HepG2 (cell line): Measurements from ENCODE around the gene GRM2. TPM values are rescaled to one million over a fixed set of nuclear protein-coding genes. Genes with fewer than 3 reads are reported as not detected.

Experiments used
- ARNT ChIP-seq: fragments of 450-650 bp; IDR thresholded peaks from 2 replicates; pipeline ENCODE4 v1.6.1; 2017
- ATAD3A ChIP-seq: sonication (generic); formaldehyde crosslinking; IDR thresholded peaks from 2 replicates; pipeline ENCODE4 v1.4.0; 2020; ENCODE audit warnings: missing genetic modification reagents
- FOXM1 ChIP-seq: sonication (generic); formaldehyde crosslinking; IDR thresholded peaks from 2 replicates; pipeline ENCODE4 v1.5.0; 2020; ENCODE audit warnings: missing genetic modification reagents
- HDAC2 ChIP-seq: sonication (generic); formaldehyde crosslinking; IDR thresholded peaks from 2 replicates; pipeline ENCODE4 v1.4.0; 2020; ENCODE audit warnings: missing genetic modification reagents
- HOXA5 ChIP-seq: sonication (generic); formaldehyde crosslinking; IDR thresholded peaks from 2 replicates; pipeline ENCODE4 v1.4.0; 2020; ENCODE audit warnings: missing genetic modification reagents
- MAFF ChIP-seq: IDR thresholded peaks from 2 replicates; pipeline ENCODE4 v1.6.1; 2011; ENCODE audit warnings: low read depth, low read length, improper control_type of control experiment
- MAZ ChIP-seq, 2 experiments: sonication (generic) in 1 of 2; formaldehyde crosslinking in 1 of 2; IDR thresholded peaks; 2 replicates each; pipeline versions ENCODE4 v1.5.0 to v1.6.1; 2012 to 2020; ENCODE audit warnings: low read depth in 2 of 2, mild to moderate bottlenecking in 2 of 2, borderline replicate concordance in 1 of 2, improper control_type of control experiment in 1 of 2, low read length in 1 of 2, missing genetic modification reagents in 1 of 2, moderate library complexity in 1 of 2
- MEF2D ChIP-seq: sonication (generic); formaldehyde crosslinking; IDR thresholded peaks from 2 replicates; pipeline ENCODE4 v1.5.1; 2020; ENCODE audit warnings: mild to moderate bottlenecking, missing genetic modification reagents
- NR2F6 ChIP-seq, 2 experiments: IDR thresholded peaks; 2 replicates each; pipeline ENCODE4 v1.6.1; 2016; ENCODE audit warnings: antibody characterized with exemption in 1 of 2, mild to moderate bottlenecking in 1 of 2
- PATZ1 ChIP-seq: sonication (generic); formaldehyde crosslinking; IDR thresholded peaks from 2 replicates; pipeline ENCODE4 v1.4.0; 2020; ENCODE audit warnings: missing genetic modification reagents
- PHF5A ChIP-seq: IDR thresholded peaks from one replicate; pipeline ENCODE4 v1.6.1; 2018; ENCODE audit warnings: low read depth, missing genetic modification reagents; ENCODE audit not compliant: unreplicated experiment
- RARA ChIP-seq: IDR thresholded peaks from 2 replicates; pipeline ENCODE4 v1.6.1; 2016; ENCODE audit warnings: missing genetic modification reagents, missing compliant biosample characterization
- REL ChIP-seq: sonication (generic); formaldehyde crosslinking; conservative IDR thresholded peaks from 2 replicates; pipeline ENCODE4 v1.8.0; 2022; ENCODE audit warnings: mild to moderate bottlenecking, missing genetic modification reagents, moderate library complexity
- U2AF1 ChIP-seq: fragments of 200-400 bp; formaldehyde crosslinking; optimal IDR thresholded peaks from 2 replicates; pipeline ENCODE3; 2017; ENCODE audit warnings: mild to moderate bottlenecking, low read depth, low read length
- ZMAT3 ChIP-seq: sonication (generic); formaldehyde crosslinking; conservative IDR thresholded peaks from 2 replicates; pipeline ENCODE4 v1.7.0; 2021; ENCODE audit warnings: missing genetic modification reagents
- ZNF143 ChIP-seq: sonication (generic); formaldehyde crosslinking; IDR thresholded peaks from 2 replicates; pipeline ENCODE4 v1.4.0; 2020; ENCODE audit warnings: missing genetic modification reagents
- ZNF335 ChIP-seq: sonication (generic); formaldehyde crosslinking; IDR thresholded peaks from 2 replicates; pipeline ENCODE4 v1.4.0; 2020; ENCODE audit warnings: missing genetic modification reagents
- ZNF510 ChIP-seq: sonication (generic); formaldehyde crosslinking; IDR thresholded peaks from 2 replicates; pipeline ENCODE4 v1.4.0; 2020; ENCODE audit warnings: low read depth, mild to moderate bottlenecking, missing genetic modification reagents
- ZNF619 ChIP-seq: sonication (generic); formaldehyde crosslinking; IDR thresholded peaks from 2 replicates; pipeline ENCODE4 v1.4.0; 2020; ENCODE audit warnings: mild to moderate bottlenecking, missing genetic modification reagents
- ZNF768 ChIP-seq: sonication (generic); formaldehyde crosslinking; IDR thresholded peaks from 2 replicates; pipeline ENCODE4 v1.4.0; 2020; ENCODE audit warnings: missing genetic modification reagents
- ZNF891 ChIP-seq: sonication (generic); formaldehyde crosslinking; IDR thresholded peaks from 2 replicates; pipeline ENCODE4 v1.5.0; 2020; ENCODE audit warnings: mild to moderate bottlenecking, missing genetic modification reagents
- ZSCAN25 ChIP-seq: sonication (generic); formaldehyde crosslinking; IDR thresholded peaks from 2 replicates; pipeline ENCODE4 v1.8.0; 2022; ENCODE audit warnings: mild to moderate bottlenecking, missing genetic modification reagents
- polyA plus RNA-seq, 8 experiments: library from polyadenylated mRNA; depleted of rRNA in 3 of 8; stranded (reverse) in 7 of 8; unstranded in 1 of 8; fragments of >200 nt; fragmentation: Illumina TruSeq in 4 of 8; extraction: Trizol in 4 of 8; gene quantifications; 2 replicates each; pipeline versions ENCODE4 v1.2.1 to v1.2.3, GENCODE V29; 2011 to 2016; ENCODE audit warnings: low read depth in 4 of 8, missing spikeins in 1 of 8, mixed read lengths in 1 of 8; ENCODE audit not compliant: insufficient read depth in 1 of 8
- total RNA-seq, 5 experiments: library from RNA; depleted of rRNA; stranded (reverse); fragments of >200 nt; fragmentation: Illumina TruSeq; extraction: Trizol; gene quantifications; 2 replicates each; pipeline ENCODE4 v1.2.3, GENCODE V29; 2016; ENCODE audit warnings: low read depth in 1 of 5
- TF ChIP-seq, protein P1 (sequence below): IDR thresholded peaks from 2 replicates; pipeline ENCODE4 v1.6.1; 2016; ENCODE audit warnings: mild to moderate bottlenecking, missing biosample characterization, missing genetic modification reagents
- TF ChIP-seq, protein P2 (sequence below): sonication (generic); formaldehyde crosslinking; conservative IDR thresholded peaks from 2 replicates; pipeline ENCODE4 v1.8.0; 2022; ENCODE audit warnings: low read depth, missing genetic modification reagents
- TF ChIP-seq, protein P3 (sequence below): sonication (generic); formaldehyde crosslinking; IDR thresholded peaks from 2 replicates; pipeline ENCODE4 v1.4.0; 2020; ENCODE audit warnings: missing genetic modification reagents

GRM2 gene
- total and polyA plus RNA-seq, 2 of the 13 experiments (the other 11 are each of a cell fraction or from before 2014, with no cell fraction given) = 0.04 to 0.07 TPM

GRCh38 chr3:51671734-51672475 is 35.0 kb upstream of the GRM2 start (continued):
- TF ChIP-seq FOXM1 (CRISPR knock-in tag) (no peak), NR2F6 (IDR thresholded peaks at IDR 0.05) (no peak), NR2F6 (CRISPR knock-in tag; IDR thresholded peaks at IDR 0.05) (no peak), ZNF143 (CRISPR knock-in tag) (no peak), ZNF510 (CRISPR knock-in tag) (no peak), ZSCAN25 (CRISPR knock-in tag) (peak; percentile 58; the same call in 1 of the 2 replicates), ZMAT3 (peak; percentile 72), MAFF (no peak), MAZ (IDR thresholded peaks at IDR 0.05; ENCODE audit: borderline replicate concordance, low read depth, low read length) (no peak), MAZ (CRISPR knock-in tag; IDR thresholded peaks at IDR 0.05; ENCODE audit: low read depth) (0 out of 2 replicates have a peak, but pooled peaks have one; percentile 14), ZNF891 (peak; percentile 95; the same call in 1 of the 2 replicates), RARA (no peak), ZNF619 (CRISPR knock-in tag) (no peak), HOXA5 (CRISPR knock-in tag) (peak; percentile 11; the same call in 1 of the 2 replicates), PATZ1 (CRISPR knock-in tag) (peak; percentile 87), HDAC2 (CRISPR knock-in tag) (no peak; the same call in 1 of the 2 replicates), MEF2D (CRISPR knock-in tag) (no peak), PHF5A (CRISPR knock-in tag) (no peak), ZNF335 (no peak), U2AF1 (no peak), ZNF768 (0 out of 2 replicates have a peak, but pooled peaks have one; percentile 43), REL (CRISPR knock-in tag) (no peak), ATAD3A (CRISPR knock-in tag) (no peak), ARNT (no peak)
- TF ChIP-seq, protein P1, sequence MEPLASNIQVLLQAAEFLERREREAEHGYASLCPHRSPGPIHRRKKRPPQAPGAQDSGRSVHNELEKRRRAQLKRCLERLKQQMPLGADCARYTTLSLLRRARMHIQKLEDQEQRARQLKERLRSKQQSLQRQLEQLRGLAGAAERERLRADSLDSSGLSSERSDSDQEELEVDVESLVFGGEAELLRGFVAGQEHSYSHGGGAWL = peak; percentile 74; the same call in 1 of the 2 replicates
- TF ChIP-seq, protein P2, sequence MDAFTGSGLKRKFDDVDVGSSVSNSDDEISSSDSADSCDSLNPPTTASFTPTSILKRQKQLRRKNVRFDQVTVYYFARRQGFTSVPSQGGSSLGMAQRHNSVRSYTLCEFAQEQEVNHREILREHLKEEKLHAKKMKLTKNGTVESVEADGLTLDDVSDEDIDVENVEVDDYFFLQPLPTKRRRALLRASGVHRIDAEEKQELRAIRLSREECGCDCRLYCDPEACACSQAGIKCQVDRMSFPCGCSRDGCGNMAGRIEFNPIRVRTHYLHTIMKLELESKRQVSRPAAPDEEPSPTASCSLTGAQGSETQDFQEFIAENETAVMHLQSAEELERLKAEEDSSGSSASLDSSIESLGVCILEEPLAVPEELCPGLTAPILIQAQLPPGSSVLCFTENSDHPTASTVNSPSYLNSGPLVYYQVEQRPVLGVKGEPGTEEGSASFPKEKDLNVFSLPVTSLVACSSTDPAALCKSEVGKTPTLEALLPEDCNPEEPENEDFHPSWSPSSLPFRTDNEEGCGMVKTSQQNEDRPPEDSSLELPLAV = no peak
- TF ChIP-seq, protein P3, sequence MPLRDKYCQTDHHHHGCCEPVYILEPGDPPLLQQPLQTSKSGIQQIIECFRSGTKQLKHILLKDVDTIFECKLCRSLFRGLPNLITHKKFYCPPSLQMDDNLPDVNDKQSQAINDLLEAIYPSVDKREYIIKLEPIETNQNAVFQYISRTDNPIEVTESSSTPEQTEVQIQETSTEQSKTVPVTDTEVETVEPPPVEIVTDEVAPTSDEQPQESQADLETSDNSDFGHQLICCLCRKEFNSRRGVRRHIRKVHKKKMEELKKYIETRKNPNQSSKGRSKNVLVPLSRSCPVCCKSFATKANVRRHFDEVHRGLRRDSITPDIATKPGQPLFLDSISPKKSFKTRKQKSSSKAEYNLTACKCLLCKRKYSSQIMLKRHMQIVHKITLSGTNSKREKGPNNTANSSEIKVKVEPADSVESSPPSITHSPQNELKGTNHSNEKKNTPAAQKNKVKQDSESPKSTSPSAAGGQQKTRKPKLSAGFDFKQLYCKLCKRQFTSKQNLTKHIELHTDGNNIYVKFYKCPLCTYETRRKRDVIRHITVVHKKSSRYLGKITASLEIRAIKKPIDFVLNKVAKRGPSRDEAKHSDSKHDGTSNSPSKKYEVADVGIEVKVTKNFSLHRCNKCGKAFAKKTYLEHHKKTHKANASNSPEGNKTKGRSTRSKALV (CRISPR knock-in tag) = no peak
